ENCODE results near the gene PLD2.

Gene PLD2

DNA sequence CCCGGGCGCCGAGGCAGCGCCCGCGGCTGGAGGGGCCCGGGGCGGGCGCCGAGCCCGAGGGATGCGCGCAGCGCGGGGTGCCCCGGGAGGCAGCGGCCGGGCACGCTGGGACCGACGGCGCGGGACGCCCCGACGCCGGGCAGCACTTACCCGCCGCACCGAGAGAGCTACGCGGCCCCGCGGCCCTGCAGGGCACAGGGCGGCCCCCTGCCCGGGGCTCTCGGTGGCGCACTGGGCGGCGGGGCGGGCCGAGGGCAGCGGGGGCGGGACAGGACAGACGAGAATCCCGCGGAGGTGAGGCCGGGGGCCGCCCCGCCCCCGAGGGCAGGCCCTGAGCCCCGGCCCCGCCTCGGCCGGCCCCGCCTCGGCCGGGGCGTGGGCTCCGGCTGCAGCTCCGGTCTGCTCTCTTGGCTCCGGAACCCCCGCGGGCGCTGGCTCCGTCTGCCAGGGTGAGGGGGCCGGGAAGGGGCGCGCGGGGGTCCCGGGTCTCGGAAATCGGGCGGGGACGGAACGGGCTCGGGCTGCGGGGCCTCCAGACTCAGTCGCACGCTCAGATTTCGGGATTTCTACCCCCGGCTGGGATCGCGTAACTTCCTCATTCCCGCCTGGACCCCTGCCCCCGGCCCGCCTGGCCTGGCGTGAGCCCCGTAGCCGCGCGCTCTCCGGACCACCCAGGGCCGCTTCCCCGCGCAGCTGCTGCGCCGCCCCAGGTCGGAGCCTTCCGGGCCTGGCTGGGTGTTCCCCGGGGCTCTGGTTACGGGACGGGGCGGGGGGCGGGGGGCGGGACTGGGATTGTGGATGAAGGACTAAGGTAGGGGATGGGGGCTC, at the start of gene PLD2:
Gene PLD2, plus strand, starts transcription at position 376 of the 828 bp plus-strand sequence. CDS start 621 bp downstream, outside the sequence.
- peak; percentile 87 for DNase-seq (ENCODE audit: low spot score)

GRCh38 chr17:4759776-4760236, 47.1 kb upstream of the PLD2 start:
- no peak for DNase-seq (ENCODE audit: low spot score)

- no peak for DNase-seq (ENCODE audit: low spot score)
These were observed 42.4 kb upstream of the PLD2 start for GRCh38 chr17:4764595-4764994.

GRCh38 chr17:4766201-4766600, 40.8 kb upstream of the PLD2 start:
- DNase-seq (ENCODE audit: low spot score), result no peak

DNA sequence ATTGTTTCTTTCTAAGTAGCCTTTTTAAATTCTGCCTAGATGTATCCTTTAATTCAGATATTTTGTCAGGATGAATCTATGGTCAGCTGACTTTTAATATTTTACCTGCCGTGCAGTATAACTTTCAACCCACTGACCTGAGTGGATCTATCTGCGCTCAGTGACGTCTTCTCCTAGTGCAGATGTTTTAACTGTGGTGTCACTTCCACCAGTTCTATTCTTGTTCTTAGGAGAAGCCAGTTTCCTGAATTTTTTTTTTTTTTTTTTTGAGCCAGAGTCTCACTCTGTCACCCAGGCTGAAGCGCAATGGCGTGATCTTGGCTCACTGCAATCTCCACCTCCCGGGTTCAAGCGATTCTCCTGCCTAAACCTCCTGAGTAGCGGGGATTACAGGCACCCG, 40.2 kb upstream of the PLD2 start:
- DNase-seq (ENCODE audit: low spot score), result no peak

GRCh38 chr17:4768298-4768697, 38.7 kb upstream of the PLD2 start:
- no peak for DNase-seq (ENCODE audit: low spot score)

DNA sequence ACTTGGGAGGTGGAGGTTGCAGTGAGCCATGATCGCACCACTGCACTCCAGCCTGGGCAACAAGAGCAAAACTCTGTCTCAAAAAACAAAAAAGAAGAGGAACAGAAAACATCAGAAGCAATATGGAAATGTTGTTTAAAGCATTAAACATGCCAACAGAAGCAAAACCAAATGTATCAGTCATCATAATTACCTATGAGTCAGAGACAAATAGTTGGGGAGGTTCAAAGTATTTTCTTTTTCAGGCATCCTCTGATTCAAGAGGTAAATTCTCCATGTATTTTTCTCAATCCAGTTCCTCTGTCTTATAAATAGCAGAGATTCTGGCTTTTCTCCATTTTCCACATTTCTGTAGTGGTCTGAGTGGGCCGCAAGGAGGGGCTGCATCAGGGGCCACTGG, 37.3 kb upstream of the PLD2 start:
- peak; percentile 26 for DNase-seq (ENCODE audit: low spot score)

DNA sequence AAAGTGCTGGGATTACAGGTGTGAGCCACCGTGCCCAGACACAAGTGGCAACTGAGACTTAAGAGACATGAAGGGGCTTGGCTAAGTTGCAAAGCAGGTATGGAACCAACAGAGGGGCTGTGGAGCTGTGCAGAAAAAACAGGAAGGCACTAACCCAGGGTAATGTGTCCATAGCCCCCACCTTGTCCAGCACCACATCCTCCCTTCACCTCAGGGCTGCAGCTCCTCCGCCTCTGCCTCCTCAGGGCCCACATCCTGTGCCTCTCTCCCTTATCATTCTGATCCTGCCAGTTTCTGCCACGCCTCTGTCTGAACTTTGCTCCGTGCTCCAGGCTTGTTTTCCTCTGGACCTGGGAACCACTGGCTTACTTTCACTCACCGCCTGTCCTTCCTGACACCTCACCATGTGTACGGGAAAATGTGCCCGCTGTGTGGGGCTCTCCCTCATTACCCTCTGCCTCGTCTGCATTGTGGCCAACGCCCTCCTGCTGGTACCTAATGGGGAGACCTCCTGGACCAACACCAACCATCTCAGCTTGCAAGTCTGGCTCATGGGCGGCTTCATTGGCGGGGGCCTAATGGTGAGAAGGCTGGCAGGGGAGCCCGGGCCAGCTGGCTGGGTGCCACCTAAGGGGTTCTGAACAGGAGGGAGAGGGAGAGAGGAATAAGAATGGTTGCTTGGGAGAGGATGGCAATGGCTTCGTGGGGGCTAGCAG, 35.3 kb upstream of the PLD2 start, which contains the start of gene TM4SF5:
Gene TM4SF5, plus strand, starts transcription at position 368 of the 716 bp plus-strand sequence. Its CDS starts 37 bp downstream, at position 405.
- DNase-seq (ENCODE audit: low spot score), result peak; percentile 75

GRCh38 chr17:4772235-4772613, 34.7 kb upstream of the PLD2 start:
- DNase-seq (ENCODE audit: low spot score), result no peak

- no peak for DNase-seq (ENCODE audit: low spot score)
These were observed 28.8 kb upstream of the PLD2 start for GRCh38 chr17:4777969-4778760.

DNA sequence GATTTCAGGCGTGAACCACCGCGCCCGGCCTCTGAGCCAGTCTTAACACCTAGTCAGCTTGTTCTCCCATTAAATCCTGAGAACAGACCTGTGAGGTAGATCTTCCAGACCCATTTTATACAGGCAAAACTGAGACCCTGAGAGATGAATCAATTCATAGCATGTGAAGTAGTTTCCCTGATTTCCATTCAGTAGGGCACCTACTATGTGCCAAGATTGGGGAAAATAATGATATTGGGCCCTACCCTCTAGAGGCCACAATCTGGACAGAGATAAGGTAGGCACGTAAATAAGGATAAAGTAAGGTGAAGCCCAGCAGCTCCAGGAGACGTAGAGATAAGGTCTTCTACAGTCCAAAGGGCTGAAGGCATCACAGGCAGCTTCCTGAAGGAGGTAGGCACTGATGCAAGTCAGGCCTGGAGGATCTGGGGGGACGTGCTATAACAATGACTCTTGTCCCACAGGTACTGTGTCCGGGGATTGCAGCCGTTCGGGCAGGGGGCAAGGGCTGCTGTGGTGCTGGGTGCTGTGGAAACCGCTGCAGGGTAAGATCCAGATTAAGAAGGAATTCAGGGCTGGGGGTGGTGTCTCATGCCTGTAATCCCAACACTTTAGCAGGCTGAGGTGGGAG, 26.5 kb upstream of the PLD2 start:
- no peak for DNase-seq (ENCODE audit: low spot score)

- DNase-seq (ENCODE audit: low spot score), result no peak
These were observed 24.3 kb upstream of the PLD2 start for GRCh38 chr17:4782652-4783051.

GRCh38 chr17:4785311-4786105, 21.4 kb upstream of the PLD2 start:
- no peak for DNase-seq (ENCODE audit: low spot score)

DNA sequence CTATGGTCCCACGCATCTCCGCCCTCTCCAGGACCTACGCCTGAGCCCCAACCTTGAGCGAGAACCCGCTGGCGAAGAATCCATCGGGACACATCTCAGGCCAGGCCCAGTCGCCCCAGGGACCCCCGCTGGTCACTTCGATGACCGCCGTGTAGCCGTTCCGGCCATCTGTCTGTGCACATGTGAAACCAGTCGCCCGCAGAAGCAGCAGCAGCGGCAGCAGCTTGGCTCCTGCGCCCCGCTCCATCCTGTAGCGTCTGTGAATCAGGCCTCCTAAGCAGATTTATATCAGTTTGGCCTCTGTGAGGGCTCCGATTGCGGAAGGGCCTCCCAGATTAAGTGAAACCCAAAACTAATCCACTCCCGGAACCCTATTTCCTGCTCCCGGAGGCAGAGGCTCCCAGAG, 20.8 kb upstream of the PLD2 start, which contains the start of gene VMO1:
Gene VMO1, minus strand, starts transcription at position 259 of the 406 bp plus-strand sequence. Its CDS starts 12 bp downstream, at position 247.
- DNase-seq (ENCODE audit: low spot score), result no peak

- DNase-seq (ENCODE audit: low spot score), result no peak
These were observed 20.4 kb upstream of the PLD2 start for GRCh38 chr17:4786516-4786915.

- no peak for DNase-seq (ENCODE audit: low spot score)
These were observed 18.7 kb upstream of the PLD2 start for GRCh38 chr17:4788159-4788806.

DNA sequence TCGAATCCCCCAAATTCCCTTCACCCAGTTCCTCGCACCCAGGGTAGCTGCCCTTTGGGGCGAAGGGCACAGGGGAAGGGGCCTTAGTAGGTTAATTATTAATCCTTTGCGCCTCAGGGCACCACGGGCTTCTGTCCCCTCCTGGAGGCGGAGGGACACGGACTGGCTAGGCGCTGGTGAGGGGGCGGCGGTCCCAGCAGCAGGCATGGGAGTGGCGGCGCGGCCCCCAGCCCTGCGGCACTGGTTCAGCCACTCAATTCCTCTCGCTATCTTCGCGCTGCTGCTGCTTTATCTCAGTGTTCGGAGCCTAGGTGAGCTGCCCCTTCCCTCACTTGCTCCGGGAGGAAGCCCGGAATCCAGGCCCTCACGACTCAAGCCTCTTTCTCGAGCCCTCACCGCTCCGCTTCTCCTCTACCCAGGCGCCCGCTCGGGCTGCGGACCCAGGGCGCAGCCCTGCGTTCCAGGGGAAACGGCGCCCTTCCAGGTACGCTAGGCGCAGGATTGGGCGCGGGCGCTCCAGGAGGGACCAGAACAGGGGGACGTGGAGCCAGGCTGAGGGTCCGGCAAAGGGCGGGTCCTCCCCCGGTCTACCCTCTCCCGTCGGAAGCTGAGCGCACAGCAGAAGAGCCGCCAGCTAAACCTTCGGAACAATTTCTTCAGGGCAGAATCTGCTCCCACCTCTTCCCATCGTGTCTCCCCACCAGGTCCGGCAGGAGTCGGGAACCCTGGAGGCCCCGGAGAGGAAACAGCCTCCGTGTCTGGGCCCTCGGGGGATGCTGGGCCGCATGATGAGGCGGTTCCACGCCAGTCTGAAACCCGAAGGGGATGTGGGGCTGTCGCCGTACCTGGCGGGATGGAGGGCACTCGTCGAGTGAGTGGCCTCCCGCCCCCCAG, 17.9 kb upstream of the PLD2 start, which contains the start of gene GLTPD2:
Gene GLTPD2, plus strand, starts transcription at position 158 of the 894 bp plus-strand sequence. Its CDS starts 48 bp downstream, at position 206.
- DNase-seq (ENCODE audit: low spot score), result no peak

GRCh38 chr17:4789701-4789950, 17.3 kb upstream of the PLD2 start:
- no peak for DNase-seq (ENCODE audit: low spot score)

DNA sequence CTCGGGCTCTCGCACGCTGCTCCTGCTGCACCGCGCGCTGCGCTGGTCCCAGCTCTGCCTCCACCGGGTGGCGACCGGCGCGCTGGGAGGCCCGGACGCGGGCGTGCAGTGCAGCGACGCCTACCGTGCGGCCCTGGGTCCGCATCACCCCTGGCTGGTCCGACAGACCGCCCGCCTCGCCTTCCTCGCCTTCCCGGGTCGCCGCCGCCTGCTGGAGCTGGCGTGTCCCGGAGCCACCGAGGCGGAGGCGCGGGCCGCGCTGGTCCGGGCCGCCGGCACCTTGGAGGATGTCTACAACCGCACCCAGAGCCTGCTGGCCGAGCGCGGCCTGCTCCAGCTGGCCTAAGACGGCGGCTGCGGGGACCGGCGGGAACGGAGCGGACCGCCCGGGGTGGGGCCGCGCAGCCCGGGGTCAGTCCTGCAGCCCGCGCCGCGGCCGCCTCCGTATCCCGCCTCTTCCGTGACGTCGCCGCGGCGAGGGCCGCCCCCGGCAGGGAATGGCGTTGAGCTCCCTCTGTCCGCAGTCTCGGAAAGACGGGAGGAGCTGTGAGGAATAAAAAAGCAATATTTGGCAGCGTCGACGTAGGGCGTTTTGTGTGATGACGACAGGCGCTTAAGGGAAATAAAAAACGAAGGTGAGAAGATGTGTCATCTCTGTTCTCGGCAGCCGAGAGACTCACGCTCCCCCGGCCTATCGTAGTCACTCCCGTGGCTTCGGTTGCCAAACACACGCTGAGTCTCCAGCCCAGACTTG, 16.8 kb upstream of the PLD2 start:
- peak; percentile 88 for DNase-seq (ENCODE audit: low spot score)

Data from LoVo (cell line).